Body of pancreas (tissue), 4 donors: ENCODE results near the gene C2orf74. TPM values are rescaled to one million over a fixed set of nuclear protein-coding genes. Genes with fewer than 3 reads are reported as not detected.
"Not testable (repeated sequence)": the region's sequence is repeated elsewhere in the genome, so short reads cannot be mapped to it uniquely, and the experiment has no call there.

Experiments
- ATAC-seq: fragments of 150-250 bp; one replicate; pipeline ENCODE4 v1.9.1; 2016
- DNase-seq, 4 donors: peaks; one replicate each; pipeline ENCODE4 v3.0.0-alpha.2; 2019
- H3K27ac ChIP-seq, 4 donors: fragments of 200-600 bp; sonication (generic); 1 replicate in 3 of 4; 2 replicates in 1 of 4; pipeline versions ENCODE4 v1.5.1 to v1.6.1; 2016 to 2019; ENCODE audit warnings: mild to moderate bottlenecking in 1 of 4, mixed read lengths in 1 of 4, moderate library complexity in 1 of 4
- H3K27me3 ChIP-seq, 2 donors: fragments of 200-600 bp; sonication (generic); one replicate each; pipeline ENCODE4 v1.6.0; 2016; ENCODE audit warnings: mild to moderate bottlenecking in 1 of 2
- H3K36me3 ChIP-seq, 2 donors: fragments of 200-600 bp; sonication (generic); replicated peaks in 1 of 2; 2 replicates each; pipeline ENCODE4 v1.5.1; 2016; ENCODE audit warnings: low read depth in 2 of 2; ENCODE audit not compliant: insufficient read depth in 1 of 2
- H3K4me1 ChIP-seq: fragments of 200-600 bp; sonication (generic); one replicate; pipeline ENCODE4 v1.6.0; 2016
- H3K4me3 ChIP-seq, 2 donors: fragments of 200-600 bp; sonication (generic); 1 replicate in 1 of 2; 2 replicates in 1 of 2; pipeline ENCODE4 v1.5.1; 2016 to 2019
- H3K9me3 ChIP-seq, 3 donors: fragments of 200-600 bp; sonication (generic); 1 replicate in 2 of 3; 2 replicates in 1 of 3; pipeline ENCODE4 v1.5.1; 2016
- CTCF ChIP-seq, 7 experiments: fragments of 450-650 bp in 4 of 7; fragments of 200-600 bp in 3 of 7; sonication (generic) in 3 of 7; IDR thresholded peaks; one replicate each; pipeline ENCODE4 v1.5.1; 2016 to 2019; ENCODE audit warnings: antibody characterized with exemption in 7 of 7
- POLR2A ChIP-seq, 3 donors: fragments of 450-650 bp; IDR thresholded peaks; one replicate each; pipeline ENCODE4 v1.6.1; 2016; ENCODE audit warnings: antibody characterized with exemption in 3 of 3, mild to moderate bottlenecking in 2 of 3
- WGBS, 2 donors: methylation state at CpG; one replicate each; pipeline ENCODE4 v1.1.5; 2017; 5-methylcytosine and 5-hydroxymethylcytosine counted together
- intact Hi-C: fragments of 100-400 bp; cut with DNase I; formaldehyde crosslinking; loops from one replicate; pipeline ENCODE4 v1.15.1; 2023
- total RNA-seq, 2 donors: library from RNA; depleted of rRNA; stranded (reverse); fragments of >200 nt; gene quantifications; one replicate each; pipeline ENCODE4 v1.1.0, GENCODE V29; 2016

The C2orf74 gene
- total RNA-seq, 2 donors from 2014 or later: 3.9 to 25.7 TPM

- no peaks in the 10 kb centered on the region for H3K27me3 ChIP-seq
- 76 to 83% methylated on average over 6 of the region's 6 CpGs for WGBS, 2 donors
- no peak for DNase-seq
- H3K36me3 ChIP-seq: peaks cover 0 to 5% of the 10 kb centered on the region in 2 donors
- H3K27ac ChIP-seq: no peak overlapping the region
- H3K4me3 ChIP-seq: no peak overlapping the region
- intact Hi-C loops: no loop called here
- no peaks in the 10 kb centered on the region for H3K9me3 ChIP-seq
- H3K4me1 ChIP-seq: peaks cover 6% of the 10 kb centered on the region
- no peak for TF ChIP-seq CTCF (IDR thresholded peaks at IDR 0.05)
- no peak for TF ChIP-seq POLR2A (IDR thresholded peaks at IDR 0.05)
- no peak for ATAC-seq
These were observed 12.9 kb upstream of the C2orf74 start for GRCh38 chr2:61149074-61149473.

- 100% methylated on average over 1 of the region's 1 CpG for WGBS, 2 donors
- H3K27ac ChIP-seq: no peak overlapping the region
- H3K4me1 ChIP-seq: no peaks in the 10 kb centered on the region
- no peak for DNase-seq
- H3K4me3 ChIP-seq: no peak overlapping the region
- peaks cover 0 to 5% of the 10 kb centered on the region in 2 donors for H3K36me3 ChIP-seq
- no peak for ATAC-seq
- TF ChIP-seq POLR2A (IDR thresholded peaks at IDR 0.05) (no peak), CTCF (IDR thresholded peaks at IDR 0.05) (no peak)
- H3K9me3 ChIP-seq: no peaks in the 10 kb centered on the region
- intact Hi-C loops: no loop called here
- H3K27me3 ChIP-seq: no peaks in the 10 kb centered on the region
These were observed 10.6 kb upstream of the C2orf74 start for GRCh38 chr2:61151436-61151835.

- TF ChIP-seq CTCF (IDR thresholded peaks at IDR 0.05) (no peak), POLR2A (IDR thresholded peaks at IDR 0.05) (no peak)
- Histone ChIP-seq H3K36me3 (no peaks in the 10 kb centered on the region), H3K27ac (no peak overlapping the region), H3K4me1 (no peaks in the 10 kb centered on the region), H3K9me3 (no peaks in the 10 kb centered on the region), H3K4me3 (no peak overlapping the region), H3K27me3 (no peaks in the 10 kb centered on the region)
- ATAC-seq (no peak), DNase-seq (no peak)
- intact Hi-C loops: no loop called here
- WGBS, 2 donors: 76 to 77% methylated on average over 5 of the region's 5 CpGs
These were observed 4.5 kb upstream of the C2orf74 start for GRCh38 chr2:61157371-61158003.

- no peaks in the 10 kb centered on the region for H3K9me3 ChIP-seq
- no peak overlapping the region for H3K27ac ChIP-seq
- DNase-seq (peak in 1 of 4 donors; percentile 12), ATAC-seq (no peak)
- H3K27me3 ChIP-seq: no peaks in the 10 kb centered on the region
- no peak overlapping the region for H3K4me3 ChIP-seq
- TF ChIP-seq CTCF (IDR thresholded peaks at IDR 0.05): no peak
- TF ChIP-seq POLR2A (IDR thresholded peaks at IDR 0.05): no peak
- 75 to 78% methylated on average over 3 of the region's 3 CpGs for WGBS, 2 donors
- no peaks in the 10 kb centered on the region for H3K36me3 ChIP-seq
- intact Hi-C loops: no loop called here
- no peaks in the 10 kb centered on the region for H3K4me1 ChIP-seq
These were observed 3.5 kb upstream of the C2orf74 start for GRCh38 chr2:61158356-61158955.

GRCh38 chr2:61162721-61163120 lies 733 bp downstream of the C2orf74 start:
- no peaks in the 10 kb centered on the region for H3K27me3 ChIP-seq
- WGBS, 2 donors: 84 to 87% methylated on average over 5 of the region's 5 CpGs
- H3K4me3 ChIP-seq: no peak overlapping the region
- no peak for ATAC-seq
- no peak for DNase-seq
- TF ChIP-seq CTCF (IDR thresholded peaks at IDR 0.05): no peak
- TF ChIP-seq POLR2A (IDR thresholded peaks at IDR 0.05): no peak
- no peak overlapping the region for H3K27ac ChIP-seq
- no peaks in the 10 kb centered on the region for H3K4me1 ChIP-seq
- H3K9me3 ChIP-seq: no peaks in the 10 kb centered on the region
- H3K36me3 ChIP-seq: peaks cover 0 to 9% of the 10 kb centered on the region in 2 donors
- intact Hi-C loops: no loop called here

GRCh38 chr2:61165082-61165481 lies 3.1 kb downstream of the C2orf74 start:
- H3K4me3 ChIP-seq, H3K27ac ChIP-seq, intact Hi-C loops, H3K9me3 ChIP-seq, H3K27me3 ChIP-seq, DNase-seq, ATAC-seq, H3K36me3 ChIP-seq, H3K4me1 ChIP-seq: not testable (repeated sequence)
- WGBS, 2 donors: 92% methylated on average over 7 of the region's 7 CpGs
